Activated CD4-positive, alpha-beta T cell treated with anti-CD3 and anti-CD28 coated beads, Interleukin-2, amount 50 U/mL, for 48 hours (primary cell): Measurements from ENCODE around the gene CRYGC.

ENCODE experiments used
- DNase-seq, 2 experiments: peaks; one replicate each; pipeline ENCODE4 v3.0.0-alpha.2; 2020

CRYGC gene

DNA sequence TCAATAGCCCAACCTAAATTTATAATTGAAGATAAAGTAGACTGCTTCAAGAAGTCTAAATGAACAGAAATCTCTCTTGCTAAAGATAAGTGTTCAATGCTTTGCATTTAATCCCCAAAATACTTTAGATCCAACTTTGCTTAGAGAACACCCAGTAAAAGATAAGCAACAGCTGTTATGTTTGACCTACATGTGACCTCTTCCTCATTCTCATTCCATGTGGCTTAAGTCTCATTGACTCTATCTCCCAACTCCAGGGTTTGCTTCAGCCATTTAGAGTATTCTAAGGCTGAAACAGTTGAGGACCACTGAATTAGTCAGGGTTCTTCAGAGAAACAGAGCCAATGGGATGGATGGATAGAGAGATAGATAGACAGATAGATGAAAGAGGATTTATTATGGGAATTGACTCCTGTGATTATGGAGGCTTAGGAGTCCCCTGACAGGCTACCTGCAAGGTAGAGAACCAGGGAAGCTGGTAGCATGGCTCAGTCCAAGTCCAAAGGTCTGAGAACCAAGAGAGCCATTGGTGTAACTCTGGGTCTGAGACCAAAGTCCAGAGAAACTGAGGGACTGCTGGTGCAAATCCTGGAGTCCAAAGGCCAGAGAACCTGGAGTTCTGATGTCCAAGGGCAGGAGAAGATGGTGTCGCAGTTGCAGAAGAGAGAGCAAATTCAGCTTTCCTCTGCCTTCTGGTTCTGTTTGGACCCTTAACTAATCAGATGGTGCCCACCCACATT is 37.4 kb downstream of the CRYGC start:
- DNase-seq = no peak

- no peak for DNase-seq
Observed at GRCh38 chr2:208090420-208090819, 39.2 kb downstream of the CRYGC start.

- DNase-seq = no peak
Observed at GRCh38 chr2:208086029-208086428, 43.6 kb downstream of the CRYGC start.

DNA sequence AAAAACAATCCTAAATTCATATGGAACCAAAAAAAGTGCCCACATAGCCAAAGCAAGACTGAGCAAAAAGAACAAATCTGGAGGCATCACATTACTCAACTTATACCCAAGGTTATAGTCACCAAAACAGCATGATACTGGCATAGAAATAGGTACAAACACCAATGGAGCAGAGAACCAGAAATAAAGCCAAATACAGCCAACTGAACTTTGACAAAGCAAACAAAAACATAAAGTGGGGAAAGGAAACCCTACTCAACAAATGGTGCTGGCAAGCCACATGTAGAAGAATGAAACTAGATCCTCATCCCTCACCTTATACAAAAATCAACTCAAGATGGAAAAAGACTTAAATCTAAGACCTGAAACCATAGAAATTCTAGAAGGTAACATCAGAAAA is 45.8 kb downstream of the CRYGC start:
- no peak for DNase-seq
